Activated T-cell treated with anti-CD3 and anti-CD28 coated beads, Interleukin-2, amount 50 U/mL, for 72 hours (primary cell): Measurements from ENCODE around the gene CLEC4F. TPM values are rescaled to one million over a fixed set of nuclear protein-coding genes. Genes with fewer than 3 reads are reported as not detected.

Experiments
- ATAC-seq, 2 donors: fragments of 150-1000 bp; cut with Tn5 transposase; replicated peaks in 1 of 2; 2 replicates each; pipeline ENCODE4 v1.10.0; 2021; ENCODE audit warnings: moderate library complexity in 2 of 2, mild to moderate bottlenecking in 1 of 2
- DNase-seq, 2 donors: peaks; one replicate each; pipeline ENCODE4 v3.0.0; 2021 to 2022; ENCODE audit warnings: mixed read lengths in 1 of 2
- H3K27ac Mint-ChIP-seq: one replicate; pipeline ENCODE4 v1.8.0; 2022; ENCODE audit warnings: mild to moderate bottlenecking, moderate library complexity, mixed read lengths
- H3K27me3 Mint-ChIP-seq: one replicate; pipeline ENCODE4 v1.8.0; 2022; ENCODE audit warnings: low read depth, mixed read lengths
- H3K36me3 Mint-ChIP-seq, 2 donors: one replicate each; pipeline ENCODE4 v1.8.0; 2022; ENCODE audit warnings: mixed read lengths in 2 of 2, mild to moderate bottlenecking in 1 of 2; ENCODE audit not compliant: insufficient read depth in 2 of 2
- H3K4me1 Mint-ChIP-seq: one replicate; pipeline ENCODE4 v1.8.0; 2022; ENCODE audit warnings: low read depth, mixed read lengths
- H3K4me3 Mint-ChIP-seq, 2 donors: one replicate each; pipeline ENCODE4 v1.8.0; 2022; ENCODE audit warnings: mild to moderate bottlenecking in 2 of 2, mixed read lengths in 2 of 2, moderate library complexity in 2 of 2
- H3K9me3 Mint-ChIP-seq, 2 donors: one replicate each; pipeline ENCODE4 v1.8.0; 2022; ENCODE audit warnings: mixed read lengths in 2 of 2
- total RNA-seq, 2 donors: library from RNA; stranded (reverse); gene quantifications; one replicate each; pipeline ENCODE4 v1.2.3, GENCODE V29; 2022

CLEC4F gene
- total RNA-seq, 2 donors from 2014 or later: not detected

DNA sequence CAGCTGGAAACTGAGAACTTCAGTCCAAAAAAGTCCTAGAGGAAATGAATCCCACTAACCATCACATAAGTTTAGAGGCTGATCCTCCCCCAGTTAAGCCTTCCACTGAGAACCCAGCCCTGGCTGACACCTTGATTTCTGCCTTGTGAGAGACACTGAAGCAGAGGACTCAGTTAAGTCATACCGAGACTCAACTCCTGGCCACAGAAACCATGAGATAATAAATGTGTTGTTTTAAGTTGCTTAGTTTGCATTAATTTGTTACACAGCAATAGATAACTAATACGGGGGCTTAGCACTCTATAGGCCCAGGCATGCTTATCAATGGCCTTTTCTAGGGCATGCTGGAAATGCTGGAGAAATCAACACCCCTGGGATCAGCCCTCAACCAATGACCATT is 49.0 kb downstream of the CLEC4F start:
- DNase-seq (no peak), ATAC-seq (no peak)
- Mint-ChIP-seq H3K4me3 (no peak overlapping the region), H3K27ac (no peak overlapping the region), H3K9me3 (peaks cover 3 to 4% of the 10 kb centered on the region in 2 donors), H3K36me3 (peaks cover 1 to 5% of the 10 kb centered on the region in 2 donors), H3K4me1 (peaks cover 12% of the 10 kb centered on the region), H3K27me3 (peaks cover 46% of the 10 kb centered on the region)

DNA sequence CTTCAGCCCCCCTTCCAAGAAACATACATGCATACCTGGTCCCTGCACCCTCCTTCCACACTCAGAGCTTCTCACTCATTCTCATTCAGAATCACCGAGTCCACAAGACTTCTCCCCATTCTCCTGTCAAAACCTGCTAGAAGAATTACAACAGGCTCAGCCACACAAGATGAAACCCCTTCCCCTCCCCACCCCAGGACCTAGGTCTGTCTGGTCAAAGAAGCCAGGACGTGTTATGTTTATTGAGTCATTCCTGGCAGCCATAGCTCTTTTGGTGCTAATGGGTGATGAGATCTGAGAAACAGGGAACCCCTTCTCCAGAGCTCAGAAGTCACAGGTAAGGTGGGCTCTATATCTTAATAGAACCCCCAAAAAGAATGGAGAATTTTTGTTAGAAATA is 50.9 kb downstream of the CLEC4F start:
- DNase-seq (no peak), ATAC-seq (no peak)
- peaks cover 1 to 5% of the 10 kb centered on the region in 2 donors for H3K36me3 Mint-ChIP-seq
- peaks cover 3 to 4% of the 10 kb centered on the region in 2 donors for H3K9me3 Mint-ChIP-seq
- peak overlapping the region; percentile 75 to 83 for H3K4me3 Mint-ChIP-seq
- peaks cover 14% of the 10 kb centered on the region for H3K4me1 Mint-ChIP-seq
- no peak overlapping the region for H3K27ac Mint-ChIP-seq
- H3K27me3 Mint-ChIP-seq: peaks cover 49% of the 10 kb centered on the region

DNA sequence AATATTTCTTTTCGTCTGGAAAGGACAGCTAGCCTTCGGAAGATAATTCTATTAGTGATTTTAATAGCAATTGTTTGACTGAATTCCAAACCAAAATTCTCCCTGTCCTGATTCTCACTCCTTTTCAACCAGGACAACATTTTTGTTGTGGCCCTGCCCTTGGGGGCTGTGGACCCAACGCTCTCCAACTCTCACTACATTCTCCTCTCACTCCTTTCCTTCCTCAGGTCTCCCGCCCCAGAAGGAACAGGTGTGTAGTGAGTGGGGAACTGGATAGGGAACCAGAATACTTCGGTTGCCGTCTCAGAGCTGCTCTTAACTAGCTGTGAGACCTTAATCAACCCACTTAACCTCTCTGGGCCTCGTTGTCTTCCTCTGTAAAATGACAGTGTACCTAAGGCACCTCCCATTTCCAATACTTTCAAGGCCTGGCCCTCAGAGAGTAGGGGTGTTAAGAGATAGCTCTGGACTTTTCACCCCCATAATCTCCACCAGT is 51.8 kb downstream of the CLEC4F start:
- peaks cover under 1 to 3% of the 10 kb centered on the region in 2 donors for H3K36me3 Mint-ChIP-seq
- peaks cover under 1 to 1% of the 10 kb centered on the region in 2 donors for H3K9me3 Mint-ChIP-seq
- no peak for ATAC-seq
- H3K27me3 Mint-ChIP-seq: peaks cover 41% of the 10 kb centered on the region
- H3K27ac Mint-ChIP-seq: peak overlapping the region; percentile 89
- H3K4me3 Mint-ChIP-seq: peak overlapping the region; percentile 75 to 83
- DNase-seq: no peak
- peaks cover 14% of the 10 kb centered on the region for H3K4me1 Mint-ChIP-seq

DNA sequence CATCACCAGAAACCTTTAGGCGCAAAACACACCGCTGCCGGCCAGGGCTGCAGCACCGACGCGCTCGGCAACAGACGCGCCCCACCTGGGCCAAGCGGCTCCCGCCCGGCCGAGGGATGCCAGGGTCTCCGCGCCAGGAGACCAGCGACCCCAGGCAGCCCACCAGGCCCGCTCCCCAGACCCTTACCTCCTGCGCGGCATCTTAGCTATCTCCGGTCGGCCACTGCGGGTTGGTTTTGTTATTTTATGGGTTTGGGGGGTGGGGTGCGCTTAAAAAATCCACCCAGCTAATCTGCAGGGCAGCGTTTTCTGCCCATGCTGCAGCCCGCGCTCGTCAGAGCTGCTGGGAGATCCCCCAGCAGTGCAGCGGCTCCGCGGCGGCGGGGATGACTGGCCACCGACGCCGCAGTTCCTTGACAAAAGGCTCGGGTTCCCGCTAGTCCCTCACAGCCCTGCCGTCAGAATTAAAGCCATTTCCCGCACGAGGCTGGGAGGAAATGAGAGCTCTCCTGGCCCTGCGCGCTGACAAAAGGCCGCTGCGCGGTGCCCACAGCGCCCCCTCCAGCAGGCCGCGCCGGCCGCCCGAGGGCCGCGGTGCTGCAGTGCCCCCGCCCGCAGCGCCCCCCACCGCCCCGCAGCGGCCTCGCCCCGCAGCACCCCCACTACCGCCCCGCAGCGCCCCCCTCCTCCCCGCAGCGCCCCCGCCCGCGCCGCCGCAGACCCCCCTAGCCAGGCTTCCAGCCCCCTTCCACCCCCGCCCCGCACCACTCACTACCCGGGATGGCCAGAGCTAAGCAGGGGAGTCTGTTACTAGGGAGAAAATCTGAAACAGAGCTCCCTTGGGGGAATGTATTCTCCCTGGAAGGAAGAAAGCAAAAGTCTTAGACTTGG is 52.5 kb downstream of the CLEC4F start, which contains the start of gene ADD2:
TSS of gene ADD2 (minus strand) at position 502 of the 891 bp plus-strand sequence. CDS start 61,792 bp downstream, outside the sequence.
- peaks cover 14% of the 10 kb centered on the region for H3K4me1 Mint-ChIP-seq
- peaks cover 0 to 2% of the 10 kb centered on the region in 2 donors for H3K36me3 Mint-ChIP-seq
- DNase-seq: peak; percentile 77 to 82
- H3K27me3 Mint-ChIP-seq: peaks cover 34% of the 10 kb centered on the region
- peak within 1 kb of the TSS; percentile 95 to 98 for H3K4me3 Mint-ChIP-seq
- H3K27ac Mint-ChIP-seq: peak within 1 kb of the TSS; percentile 89
- H3K9me3 Mint-ChIP-seq: no peaks in the 10 kb centered on the region
- peak; percentile 89 to 90 for ATAC-seq

DNA sequence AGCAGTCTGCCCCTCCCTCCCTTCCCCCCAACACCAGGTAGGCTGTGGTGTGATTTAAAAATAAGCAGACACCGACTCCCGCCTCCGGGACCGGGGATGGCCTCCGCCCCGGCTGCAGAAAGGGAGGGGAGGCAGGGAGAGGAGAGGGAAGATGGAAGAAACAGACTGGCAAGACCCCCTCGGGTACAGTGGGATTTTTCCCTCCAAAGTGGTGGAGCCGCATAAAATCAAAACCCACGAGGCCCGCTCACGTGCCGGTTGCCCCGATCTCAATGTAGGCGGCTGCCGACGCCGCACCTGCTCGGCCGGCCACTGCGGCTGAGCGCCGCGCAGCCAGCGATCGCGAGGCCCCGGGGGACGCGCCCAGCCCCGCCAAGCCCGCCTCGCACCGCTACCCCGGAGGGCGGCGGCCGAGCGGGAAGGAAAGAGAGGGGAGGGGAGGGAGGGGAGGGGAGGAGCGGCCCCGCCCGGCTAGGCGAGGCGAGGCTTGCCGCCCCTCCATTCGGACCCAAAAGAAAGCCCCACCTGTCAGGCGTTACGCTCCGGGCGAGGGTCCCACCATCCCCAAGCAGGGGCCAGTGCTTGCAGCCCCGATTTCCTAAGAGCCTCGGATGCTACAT is 53.2 kb downstream of the CLEC4F start:
- peaks cover 31% of the 10 kb centered on the region for H3K27me3 Mint-ChIP-seq
- peaks cover 14% of the 10 kb centered on the region for H3K4me1 Mint-ChIP-seq
- H3K4me3 Mint-ChIP-seq: peak overlapping the region; percentile 95 to 98
- no peaks in the 10 kb centered on the region for H3K9me3 Mint-ChIP-seq
- H3K36me3 Mint-ChIP-seq: peaks cover 0 to 2% of the 10 kb centered on the region in 2 donors
- peak overlapping the region; percentile 36 for H3K27ac Mint-ChIP-seq
- ATAC-seq (peak; percentile 32 to 50), DNase-seq (peak; percentile 19 to 38)

DNA sequence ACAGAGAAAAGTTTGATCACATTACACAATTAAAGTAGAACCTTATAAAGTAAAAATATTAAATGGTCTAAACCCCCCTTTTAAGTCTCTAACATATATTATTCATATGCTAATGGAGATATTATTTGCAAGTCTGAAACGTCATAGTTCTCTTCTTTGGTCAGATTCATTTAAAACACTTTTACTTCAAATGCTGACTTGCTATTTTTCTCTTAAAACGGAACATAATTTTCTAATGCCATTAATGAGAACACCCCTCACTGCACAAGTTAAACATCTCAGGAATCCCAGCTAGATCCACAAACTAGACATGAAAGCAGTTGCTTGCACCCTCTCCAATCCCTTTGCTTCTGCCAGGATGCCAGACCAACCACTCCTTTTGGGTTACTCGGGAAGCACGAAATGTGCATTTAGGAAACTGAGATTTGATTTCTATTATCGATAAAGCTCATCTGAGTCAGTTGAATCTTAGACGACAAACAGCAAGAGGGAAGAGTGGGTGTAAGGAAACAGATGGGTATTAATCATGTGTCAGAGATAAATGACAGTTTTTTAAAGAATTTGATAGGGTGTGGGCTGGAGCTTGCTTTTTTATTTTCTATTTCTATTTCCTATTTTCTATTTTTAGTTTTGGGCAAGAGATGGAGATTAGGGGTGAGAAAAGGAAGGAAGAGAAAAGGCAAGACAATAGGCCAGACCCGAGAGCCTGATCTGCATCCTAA is 53.9 kb downstream of the CLEC4F start:
- H3K9me3 Mint-ChIP-seq: no peaks in the 10 kb centered on the region
- H3K4me1 Mint-ChIP-seq: peaks cover 14% of the 10 kb centered on the region
- peaks cover 0 to 2% of the 10 kb centered on the region in 2 donors for H3K36me3 Mint-ChIP-seq
- peak overlapping the region; percentile 36 for H3K27ac Mint-ChIP-seq
- ATAC-seq (no peak), DNase-seq (no peak)
- peaks cover 31% of the 10 kb centered on the region for H3K27me3 Mint-ChIP-seq
- peak overlapping the region; percentile 82 to 88 for H3K4me3 Mint-ChIP-seq

DNA sequence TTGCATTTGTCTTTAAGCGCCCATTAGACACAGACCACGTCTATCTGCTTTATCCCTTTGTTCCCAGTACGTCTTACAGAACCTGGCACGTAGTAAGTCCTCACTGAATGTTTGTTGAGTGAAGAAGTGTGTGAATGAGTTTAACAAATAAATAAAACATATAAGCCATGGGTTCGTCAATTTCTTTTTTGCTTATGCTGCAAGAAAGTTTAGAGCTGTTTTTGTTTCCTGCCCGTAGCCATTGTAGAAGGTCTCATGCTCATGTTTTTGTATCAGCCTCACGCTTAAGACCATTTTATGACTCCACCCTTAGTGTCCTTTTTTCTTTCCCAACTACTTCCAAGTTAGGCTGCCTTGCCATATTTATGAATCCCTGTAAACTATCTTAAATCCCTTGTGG is 54.9 kb downstream of the CLEC4F start:
- peaks cover 31% of the 10 kb centered on the region for H3K27me3 Mint-ChIP-seq
- no peak for ATAC-seq
- no peaks in the 10 kb centered on the region for H3K9me3 Mint-ChIP-seq
- H3K27ac Mint-ChIP-seq: no peak overlapping the region
- no peak for DNase-seq
- no peak overlapping the region for H3K4me3 Mint-ChIP-seq
- H3K36me3 Mint-ChIP-seq: peaks cover 0 to 2% of the 10 kb centered on the region in 2 donors
- H3K4me1 Mint-ChIP-seq: peaks cover 14% of the 10 kb centered on the region

DNA sequence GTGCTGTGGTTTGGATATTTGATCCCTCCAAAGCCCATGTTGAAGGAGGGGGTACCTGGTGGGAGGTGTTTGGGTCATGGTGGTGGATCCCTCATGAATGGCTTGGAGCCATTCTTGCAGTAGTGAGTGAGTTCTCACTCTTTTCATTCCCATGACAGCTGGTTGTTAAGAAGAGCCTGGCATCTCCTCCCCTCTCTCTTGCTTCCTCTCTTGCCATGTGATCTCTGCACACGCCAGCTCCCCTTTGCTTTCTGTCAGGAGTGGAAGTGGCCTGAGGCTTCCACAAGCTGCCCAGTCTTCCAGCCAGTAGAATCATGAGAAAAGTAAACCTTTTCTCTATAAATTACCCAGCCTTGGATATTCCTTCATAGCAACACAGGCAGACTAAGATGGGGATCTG is 61.0 kb downstream of the CLEC4F start:
- Mint-ChIP-seq H3K27me3 (peaks cover 6% of the 10 kb centered on the region), H3K4me1 (no peaks in the 10 kb centered on the region), H3K9me3 (no peaks in the 10 kb centered on the region), H3K27ac (no peak overlapping the region), H3K36me3 (no peaks in the 10 kb centered on the region), H3K4me3 (no peak overlapping the region)
- DNase-seq: no peak
- ATAC-seq: no peak

Other genes starting within 250 kb of the CLEC4F start
- 10 to 100 TPM; 24.3 to 31.6 TPM for gene ADD2, start 52.4 kb downstream of the CLEC4F start, total RNA-seq
- gene FIGLA, start 30.0 kb downstream of the CLEC4F start, total RNA-seq: under 1 TPM in 1 of 2 donors, not detected in 1; 0.35 TPM
- gene CD207, start 15.2 kb upstream of the CLEC4F start, total RNA-seq: not detected
- gene VAX2, start 80.0 kb upstream of the CLEC4F start, total RNA-seq: not detected
- gene ATP6V1B1, start 115.3 kb upstream of the CLEC4F start, total RNA-seq: not detected
- under 1 TPM in 1 of 2 donors, not detected in 1; 0.58 TPM for gene ANKRD53, start 158.0 kb upstream of the CLEC4F start, total RNA-seq
- 10 to 100 TPM; 45.9 to 66.6 TPM for gene TEX261, start 174.3 kb upstream of the CLEC4F start, total RNA-seq
- gene NAGK, start 248.0 kb upstream of the CLEC4F start, total RNA-seq: 10 to 100 TPM; 51.3 to 53.8 TPM